Gastrocnemius medialis (tissue), 4 donors: ENCODE data around the gene PRKCD.

Experiments
- POLR2A ChIP-seq, 2 donors: fragments of 450-650 bp; IDR thresholded peaks; one replicate each; pipeline ENCODE4 v1.6.1; 2017; ENCODE audit warnings: antibody characterized with exemption in 2 of 2, mild to moderate bottlenecking in 2 of 2, moderate library complexity in 2 of 2
- TF ChIP-seq, protein P1 (sequence below), 5 experiments: fragments of 450-650 bp in 3 of 5; fragments of 200-600 bp in 2 of 5; sonication (generic) in 2 of 5; IDR thresholded peaks in 4 of 5; conservative IDR thresholded peaks in 1 of 5; 1 replicate in 4 of 5; 2 replicates in 1 of 5; pipeline ENCODE4 v1.5.1; 2016 to 2019; ENCODE audit warnings: antibody characterized with exemption in 5 of 5, mild to moderate bottlenecking in 3 of 5, moderate library complexity in 3 of 5

DNA sequence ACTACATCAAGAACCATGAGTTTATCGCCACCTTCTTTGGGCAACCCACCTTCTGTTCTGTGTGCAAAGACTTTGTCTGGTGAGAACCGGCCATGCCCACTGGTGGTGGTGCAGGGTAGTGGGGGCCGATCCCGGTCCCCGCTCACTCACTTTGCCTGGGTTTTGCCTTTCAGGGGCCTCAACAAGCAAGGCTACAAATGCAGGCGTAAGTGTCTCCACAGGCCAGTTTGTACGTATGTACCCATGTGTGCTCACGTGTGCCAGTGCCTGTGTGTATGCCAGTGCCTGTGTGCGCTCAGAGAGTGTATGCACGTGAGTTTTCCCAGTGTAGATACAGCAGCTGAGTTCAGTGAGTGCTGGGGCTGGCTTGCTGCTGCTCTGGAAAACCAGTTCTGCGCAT, 20.5 kb downstream of the PRKCD start:
- TF ChIP-seq, protein P1, sequence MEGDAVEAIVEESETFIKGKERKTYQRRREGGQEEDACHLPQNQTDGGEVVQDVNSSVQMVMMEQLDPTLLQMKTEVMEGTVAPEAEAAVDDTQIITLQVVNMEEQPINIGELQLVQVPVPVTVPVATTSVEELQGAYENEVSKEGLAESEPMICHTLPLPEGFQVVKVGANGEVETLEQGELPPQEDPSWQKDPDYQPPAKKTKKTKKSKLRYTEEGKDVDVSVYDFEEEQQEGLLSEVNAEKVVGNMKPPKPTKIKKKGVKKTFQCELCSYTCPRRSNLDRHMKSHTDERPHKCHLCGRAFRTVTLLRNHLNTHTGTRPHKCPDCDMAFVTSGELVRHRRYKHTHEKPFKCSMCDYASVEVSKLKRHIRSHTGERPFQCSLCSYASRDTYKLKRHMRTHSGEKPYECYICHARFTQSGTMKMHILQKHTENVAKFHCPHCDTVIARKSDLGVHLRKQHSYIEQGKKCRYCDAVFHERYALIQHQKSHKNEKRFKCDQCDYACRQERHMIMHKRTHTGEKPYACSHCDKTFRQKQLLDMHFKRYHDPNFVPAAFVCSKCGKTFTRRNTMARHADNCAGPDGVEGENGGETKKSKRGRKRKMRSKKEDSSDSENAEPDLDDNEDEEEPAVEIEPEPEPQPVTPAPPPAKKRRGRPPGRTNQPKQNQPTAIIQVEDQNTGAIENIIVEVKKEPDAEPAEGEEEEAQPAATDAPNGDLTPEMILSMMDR (IDR thresholded peaks at IDR 0.05 in 4 of 5, conservative IDR thresholded peaks at IDR 0.05 in 1 of 5): no peak
- TF ChIP-seq POLR2A (IDR thresholded peaks at IDR 0.05): no peak
